ENCODE data around the gene PIP4K2A.

DNA sequence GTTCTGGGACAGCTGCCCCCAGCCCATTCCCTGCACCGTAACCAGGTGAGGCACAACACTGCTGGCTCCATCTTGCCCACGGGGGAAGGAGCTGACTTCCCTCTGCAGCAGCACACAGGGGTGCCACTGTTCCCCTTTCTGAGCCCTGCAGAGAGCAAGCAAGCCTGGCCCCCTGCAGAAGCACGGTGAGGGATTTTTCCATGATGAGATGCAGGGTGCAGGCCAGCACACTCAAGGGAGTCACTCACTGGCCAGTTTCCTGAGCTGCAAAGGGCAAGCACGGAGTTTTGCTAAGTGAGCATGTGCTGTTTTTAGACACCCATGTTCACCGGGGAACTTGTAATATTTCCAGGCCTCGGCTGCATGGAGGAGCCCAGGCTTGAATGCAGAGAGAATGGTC, 176.6 kb downstream of the PIP4K2A start:
- TF ChIP-seq, protein P1, sequence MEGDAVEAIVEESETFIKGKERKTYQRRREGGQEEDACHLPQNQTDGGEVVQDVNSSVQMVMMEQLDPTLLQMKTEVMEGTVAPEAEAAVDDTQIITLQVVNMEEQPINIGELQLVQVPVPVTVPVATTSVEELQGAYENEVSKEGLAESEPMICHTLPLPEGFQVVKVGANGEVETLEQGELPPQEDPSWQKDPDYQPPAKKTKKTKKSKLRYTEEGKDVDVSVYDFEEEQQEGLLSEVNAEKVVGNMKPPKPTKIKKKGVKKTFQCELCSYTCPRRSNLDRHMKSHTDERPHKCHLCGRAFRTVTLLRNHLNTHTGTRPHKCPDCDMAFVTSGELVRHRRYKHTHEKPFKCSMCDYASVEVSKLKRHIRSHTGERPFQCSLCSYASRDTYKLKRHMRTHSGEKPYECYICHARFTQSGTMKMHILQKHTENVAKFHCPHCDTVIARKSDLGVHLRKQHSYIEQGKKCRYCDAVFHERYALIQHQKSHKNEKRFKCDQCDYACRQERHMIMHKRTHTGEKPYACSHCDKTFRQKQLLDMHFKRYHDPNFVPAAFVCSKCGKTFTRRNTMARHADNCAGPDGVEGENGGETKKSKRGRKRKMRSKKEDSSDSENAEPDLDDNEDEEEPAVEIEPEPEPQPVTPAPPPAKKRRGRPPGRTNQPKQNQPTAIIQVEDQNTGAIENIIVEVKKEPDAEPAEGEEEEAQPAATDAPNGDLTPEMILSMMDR (conservative IDR thresholded peaks at IDR 0.05; ENCODE audit: low read depth, low read length) = no peak
- no peak for TF ChIP-seq EZH2 (IDR thresholded peaks at IDR 0.05; ENCODE audit: low read length, unreplicated experiment)

All from PC-3 (cell line).